Measurements from ENCODE around the gene IFITM5. TPM values are rescaled to one million over a fixed set of nuclear protein-coding genes. Genes with fewer than 3 reads are reported as not detected.

IFITM5 gene
- total RNA-seq, 1 experiment from 2014 or later = not detected

- Histone ChIP-seq H2AFZ (ENCODE audit: low read length) (no peak overlapping the region), H3K56ac (ENCODE audit: insufficient read length, low read depth, low read length) (no peak overlapping the region), H3K4me2 (ENCODE audit: insufficient read depth, insufficient read length, low read length) (no peak overlapping the region), H4K20me1 (ENCODE audit: control insufficient read depth, insufficient read depth, insufficient read length) (no peaks in the 10 kb centered on the region), H3K79me2 (ENCODE audit: insufficient read depth, low read length) (no peaks in the 10 kb centered on the region), H3K14ac (ENCODE audit: insufficient read depth, low read length) (no peak overlapping the region; the same call in 1 of the 2 replicates), H3K23ac (ENCODE audit: insufficient read length, low read depth, low read length) (no peak overlapping the region), H4K5ac (ENCODE audit: insufficient read length, low read depth, low read length) (no peak overlapping the region), H2BK12ac (ENCODE audit: insufficient read length, low read depth, low read length) (no peak overlapping the region), H3K4me1 (ENCODE audit: insufficient read depth, low read length) (peaks cover 4% of the 10 kb centered on the region; the same call in 1 of the 2 replicates), H3K18ac (ENCODE audit: insufficient read length, low read depth, low read length) (no peak overlapping the region), H3K4ac (ENCODE audit: low read depth, low read length) (no peak overlapping the region), H3K27ac (ENCODE audit: insufficient read length, low read depth, low read length) (no peak overlapping the region), H3T11ph (ENCODE audit: low read length) (no peak overlapping the region), H2BK15ac (ENCODE audit: low read depth, low read length) (no peak overlapping the region), H2AK5ac (ENCODE audit: insufficient read length, low read length) (no peak overlapping the region), H3K9me3 (ENCODE audit: control insufficient read depth, low read depth, low read length) (no peaks in the 10 kb centered on the region), H3K23me2 (ENCODE audit: insufficient read length, low read depth, low read length, poor library complexity, severe bottlenecking) (no peaks in the 10 kb centered on the region), H4K8ac (replicated peaks; ENCODE audit: insufficient read length, low read depth, low read length) (no peak overlapping the region), H2BK120ac (ENCODE audit: low read depth, low read length, poor library complexity, severe bottlenecking) (no peak overlapping the region), H3K9ac (ENCODE audit: extremely low read depth, insufficient read length, low read length) (no peak overlapping the region), H3K27me3 (ENCODE audit: insufficient read depth, low read length) (no peaks in the 10 kb centered on the region), H4K91ac (ENCODE audit: insufficient read length, low read depth, low read length) (no peak overlapping the region), H2BK20ac (ENCODE audit: low read depth, low read length, poor library complexity, severe bottlenecking) (no peak overlapping the region), H2BK5ac (ENCODE audit: insufficient read length, low read length) (no peak overlapping the region), H3K79me1 (ENCODE audit: insufficient read depth, low read depth, low read length, poor library complexity, severe bottlenecking) (no peaks in the 10 kb centered on the region)
- Mint-ChIP-seq H3K27ac (no peak overlapping the region), H3K4me3 (no peak overlapping the region), H3K27me3 (ENCODE audit: low read depth) (no peaks in the 10 kb centered on the region), H3K9me3 (no peaks in the 10 kb centered on the region), H3K4me1 (peaks cover 23 to 31% of the 10 kb centered on the region in 2 experiments), H3K36me3 (ENCODE audit: insufficient read depth in 1 of 3, low read depth in 3 of 3) (peaks cover 19 to 40% (median 23%) of the 10 kb centered on the region in 3 experiments)
- WGBS (ENCODE audit: extremely low coverage, insufficient read length, low lambda C conversion rate) = no CpG with 5 or more reads among the region's 26 CpGs
- TF ChIP-seq CTCF (conservative IDR thresholded peaks at IDR 0.05) = no peak
- DNase-seq = no peak
These were observed 3.8 kb downstream of the IFITM5 start for GRCh38 chr11:295351-296170.
